K562 (cell line): ENCODE data around the gene RASSF7. TPM values are rescaled to one million over a fixed set of nuclear protein-coding genes. Genes with fewer than 3 reads are reported as not detected.
A peak's percentile ranks its signal among the peaks of the same experiment; 100 is the strongest.

ENCODE experiments used
- KAT7 ChIP-seq: sonication (generic); formaldehyde crosslinking; IDR thresholded peaks from 2 replicates; pipeline ENCODE4 v1.8.0; 2022; ENCODE audit warnings: missing genetic modification reagents, mild to moderate bottlenecking, borderline replicate concordance
- MEIS2 ChIP-seq: fragments of 450-650 bp; IDR thresholded peaks from 2 replicates; pipeline ENCODE4 v1.6.1; 2014; ENCODE audit warnings: mild to moderate bottlenecking; ENCODE audit not compliant: partially characterized antibody
- PBX2 ChIP-seq, 2 experiments: IDR thresholded peaks in 1 of 2; conservative IDR thresholded peaks in 1 of 2; 2 replicates each; pipeline ENCODE4 v1.6.1; 2016; ENCODE audit warnings: low read depth in 2 of 2, mild to moderate bottlenecking in 1 of 2, missing compliant biosample characterization in 1 of 2, missing genetic modification characterization in 1 of 2, moderate library complexity in 1 of 2
- TGIF2 ChIP-seq: sonication (generic); formaldehyde crosslinking; IDR thresholded peaks from 2 replicates; pipeline ENCODE4 v1.8.1; 2022; ENCODE audit warnings: mild to moderate bottlenecking, missing genetic modification reagents, moderate library complexity
- ZBED1 ChIP-seq: IDR thresholded peaks from 2 replicates; pipeline ENCODE4 v1.6.1; 2014
- ZBTB11 ChIP-seq, 3 experiments: fragments of 200-800 bp in 1 of 3; fragments of 250-450 bp in 1 of 3; fragments of 450-650 bp in 1 of 3; sonication (Bioruptor Pico) in 1 of 3; sonication (Bioruptor generic) in 1 of 3; formaldehyde crosslinking in 1 of 3; IDR thresholded peaks; 2 replicates each; pipeline versions ENCODE4 v1.6.1 to v1.8.0; 2016 to 2022; ENCODE audit warnings: mild to moderate bottlenecking in 2 of 3, missing genetic modification characterization in 2 of 3, missing compliant biosample characterization in 1 of 3, moderate library complexity in 1 of 3
- ZNF175 ChIP-seq: fragments of 200-800 bp; sonication (Bioruptor generic); IDR thresholded peaks from 2 replicates; pipeline ENCODE4 v1.6.1; 2016; ENCODE audit warnings: low read depth, mild to moderate bottlenecking, missing genetic modification characterization, missing compliant biosample characterization
- ZNF184 ChIP-seq: sonication (generic); formaldehyde crosslinking; IDR thresholded peaks from 2 replicates; pipeline ENCODE4 v1.5.0; 2020; ENCODE audit warnings: missing genetic modification reagents
- ZNF23 ChIP-seq: fragments of 250-450 bp; sonication (Bioruptor Pico); IDR thresholded peaks from 2 replicates; pipeline ENCODE4 v1.4.0; 2020; ENCODE audit warnings: mild to moderate bottlenecking
- ZNF318 ChIP-seq, 2 experiments: fragments of 450-650 bp; IDR thresholded peaks; 2 replicates each; pipeline ENCODE4 v1.6.1; 2016; ENCODE audit warnings: mild to moderate bottlenecking in 2 of 2, borderline replicate concordance in 1 of 2, low read depth in 1 of 2, moderate library complexity in 1 of 2
- polyA plus RNA-seq, 8 experiments: library from polyadenylated mRNA; depleted of rRNA in 4 of 8; stranded (reverse) in 5 of 8; unstranded in 3 of 8; fragments of >200 nt; fragmentation: Nextera tagmentation in 2 of 8; fragmentation: Illumina TruSeq in 1 of 8; extraction: Ambion mirVana in 2 of 8; extraction: Trizol in 1 of 8; gene quantifications; 2 replicates each; pipeline versions ENCODE4 v1.2.1 to v1.2.3, GENCODE V29; 2011 to 2014; ENCODE audit warnings: inconsistent platforms in 1 of 8, missing spikeins in 1 of 8
- total RNA-seq, 7 experiments: library from RNA; depleted of rRNA in 6 of 7; stranded (reverse); fragments of >200 nt in 6 of 7; fragmentation: Illumina TruSeq in 2 of 7; extraction: Trizol in 2 of 7; gene quantifications; 2 replicates each; pipeline versions ENCODE4 v1.2.1 to v1.2.3, GENCODE V29; 2011 to 2021; ENCODE audit warnings: low replicate concordance in 1 of 7

RASSF7 gene
- total and polyA plus RNA-seq, 9 of the 15 experiments (the other 6 are each of a cell fraction or from before 2014, with no cell fraction given): 0.41 to 45.2 (median 18.6) TPM

- 0 out of 6 replicates have a peak, but pooled peaks of 1 of the 3 experiments have one; percentile 4 for TF ChIP-seq ZBTB11 (CRISPR knock-in tag; IDR thresholded peaks at IDR 0.05)
- no peak for TF ChIP-seq ZNF184
- no peak for TF ChIP-seq MEIS2
- TF ChIP-seq ZNF175 (CRISPR knock-in tag): no peak
- no peak for TF ChIP-seq ZNF23 (CRISPR knock-in tag)
- no peak for TF ChIP-seq ZNF318 (IDR thresholded peaks at IDR 0.05; ENCODE audit: borderline replicate concordance in 1 of 2, low read depth in 1 of 2)
- TF ChIP-seq TGIF2: no peak
- TF ChIP-seq PBX2 (CRISPR knock-in tag; IDR thresholded peaks at IDR 0.05; ENCODE audit: low read depth): no peak
- TF ChIP-seq PBX2 (tag; conservative IDR thresholded peaks at IDR 0.05; ENCODE audit: low read depth): no peak
- 0 out of 2 replicates have a peak, but pooled peaks have one; percentile 35 for TF ChIP-seq KAT7 (CRISPR knock-in tag)
- TF ChIP-seq ZBED1: no peak
These were observed 25.6 kb upstream of the RASSF7 start (continued) for GRCh38 chr11:535210-535518.
